ENCODE data around the gene LRP6.

LRP6 gene

GRCh38 chr12:12086973-12087692 is 179.7 kb downstream of the LRP6 start:
- H3K4me1 Mint-ChIP-seq (ENCODE audit: low read depth) = no peaks in the 10 kb centered on the region
- H3K27ac Mint-ChIP-seq = no peak overlapping the region
- no peaks in the 10 kb centered on the region for H3K9me3 Mint-ChIP-seq
- peaks cover 7% of the 10 kb centered on the region for H3K36me3 Mint-ChIP-seq (ENCODE audit: low read depth)
- H3K27me3 Mint-ChIP-seq (ENCODE audit: low read depth) = no peaks in the 10 kb centered on the region
- H3K4me3 Mint-ChIP-seq = no peak overlapping the region

DNA sequence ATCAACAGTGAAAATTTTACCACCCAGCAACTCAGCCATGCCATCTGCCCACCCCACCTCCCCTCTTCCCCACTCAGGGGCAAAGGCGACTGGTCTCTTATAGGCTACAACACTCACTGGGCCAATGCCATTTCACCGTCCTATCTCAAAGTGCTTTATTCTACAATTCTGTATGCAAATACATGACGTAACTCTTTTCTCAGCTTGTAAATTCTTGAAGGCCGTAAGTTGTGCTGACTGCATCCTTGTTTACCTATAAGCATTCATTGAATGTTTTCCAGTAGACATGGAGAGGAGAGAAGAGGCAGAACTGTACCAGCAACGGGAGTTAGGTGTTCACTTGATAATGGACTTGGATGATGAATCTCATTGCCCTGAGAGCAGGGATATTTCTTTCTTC is 180.5 kb downstream of the LRP6 start:
- no peak overlapping the region for H3K4me3 Mint-ChIP-seq
- no peaks in the 10 kb centered on the region for H3K9me3 Mint-ChIP-seq
- no peaks in the 10 kb centered on the region for H3K4me1 Mint-ChIP-seq (ENCODE audit: low read depth)
- no peak overlapping the region for H3K27ac Mint-ChIP-seq
- H3K36me3 Mint-ChIP-seq (ENCODE audit: low read depth) = peaks cover 7% of the 10 kb centered on the region
- no peaks in the 10 kb centered on the region for H3K27me3 Mint-ChIP-seq (ENCODE audit: low read depth)

DNA sequence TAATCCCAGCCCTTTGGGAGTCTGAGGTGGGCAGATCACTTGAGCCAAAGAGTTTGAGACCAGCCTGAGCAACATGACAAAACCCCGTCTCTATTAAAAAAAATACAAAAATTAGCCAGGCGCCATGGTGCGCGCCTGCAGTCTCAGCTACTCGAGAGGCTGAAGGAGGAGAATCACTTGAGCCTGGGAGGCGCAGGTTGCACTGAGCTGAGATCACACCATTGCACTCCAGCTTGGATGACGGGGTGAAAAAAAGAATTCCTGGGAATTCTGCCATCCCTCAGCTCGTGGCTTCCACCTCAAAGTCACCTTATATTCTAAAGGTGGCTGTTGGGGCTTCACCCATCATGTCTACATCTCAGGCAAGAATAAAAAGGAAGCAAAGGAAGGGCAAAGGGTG is 183.2 kb downstream of the LRP6 start:
- no peaks in the 10 kb centered on the region for H3K9me3 Mint-ChIP-seq

GRCh38 chr12:12081836-12082497 is 184.9 kb downstream of the LRP6 start:
- no peaks in the 10 kb centered on the region for H3K4me1 Mint-ChIP-seq (ENCODE audit: low read depth)
- no peak overlapping the region for H3K4me3 Mint-ChIP-seq
- no peaks in the 10 kb centered on the region for H3K36me3 Mint-ChIP-seq (ENCODE audit: low read depth)
- H3K27me3 Mint-ChIP-seq (ENCODE audit: low read depth) = no peaks in the 10 kb centered on the region
- no peaks in the 10 kb centered on the region for H3K9me3 Mint-ChIP-seq
- no peak overlapping the region for H3K27ac Mint-ChIP-seq

More for the DNA sequence above, 183.2 kb downstream of the LRP6 start:
- no peaks in the 10 kb centered on the region for H3K27me3 Mint-ChIP-seq (ENCODE audit: low read depth)
- no peaks in the 10 kb centered on the region for H3K4me1 Mint-ChIP-seq (ENCODE audit: low read depth)
- no peak overlapping the region for H3K27ac Mint-ChIP-seq
- H3K36me3 Mint-ChIP-seq (ENCODE audit: low read depth) = peaks cover 5% of the 10 kb centered on the region
- H3K4me3 Mint-ChIP-seq = no peak overlapping the region

GRCh38 chr12:12079291-12079690 is 187.6 kb downstream of the LRP6 start:
- no peak overlapping the region for H3K4me3 Mint-ChIP-seq
- no peaks in the 10 kb centered on the region for H3K36me3 Mint-ChIP-seq (ENCODE audit: low read depth)
- H3K27ac Mint-ChIP-seq = no peak overlapping the region
- H3K27me3 Mint-ChIP-seq (ENCODE audit: low read depth) = no peaks in the 10 kb centered on the region
- H3K4me1 Mint-ChIP-seq (ENCODE audit: low read depth) = no peaks in the 10 kb centered on the region
- no peaks in the 10 kb centered on the region for H3K9me3 Mint-ChIP-seq

DNA sequence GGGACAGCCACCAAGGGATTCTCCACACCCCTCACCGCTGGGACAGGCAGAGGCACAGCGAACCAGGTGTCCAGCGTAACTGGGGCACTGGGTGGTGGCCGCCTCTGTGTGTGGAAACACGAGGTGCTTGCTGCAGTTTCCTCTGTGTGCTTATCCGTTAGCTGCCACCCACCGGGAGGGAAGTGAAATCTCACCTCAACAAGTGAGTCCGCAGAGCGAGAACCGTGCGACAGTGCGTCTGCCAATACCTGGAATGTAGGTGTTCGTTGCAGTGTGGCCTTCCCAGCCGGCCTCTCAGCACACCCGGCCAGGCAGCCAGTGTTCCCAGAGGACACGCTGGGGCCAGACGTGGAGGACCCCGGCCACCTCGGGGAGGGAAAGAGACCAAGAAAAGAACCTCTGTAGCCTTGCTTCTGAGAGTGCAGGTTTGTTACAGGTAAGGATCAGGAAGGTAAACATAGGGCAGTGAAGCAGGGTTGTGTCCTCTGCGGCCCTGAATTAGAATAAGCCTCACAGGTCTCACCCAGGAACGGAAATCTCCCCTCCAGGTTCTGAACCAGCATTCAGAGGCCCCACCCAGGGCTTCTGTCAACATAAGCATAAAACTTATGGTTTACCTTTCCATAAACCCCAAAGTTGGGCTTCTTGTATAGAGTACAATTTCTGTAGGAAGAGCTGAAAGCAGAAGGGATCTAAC is 194.6 kb downstream of the LRP6 start:
- Mint-ChIP-seq H3K27me3 (ENCODE audit: low read depth) (no peaks in the 10 kb centered on the region), H3K4me1 (ENCODE audit: low read depth) (peaks cover 25% of the 10 kb centered on the region), H3K27ac (peak overlapping the region; percentile 92), H3K36me3 (ENCODE audit: low read depth) (peaks cover 4% of the 10 kb centered on the region), H3K4me3 (peak overlapping the region; percentile 83), H3K9me3 (no peaks in the 10 kb centered on the region)

DNA sequence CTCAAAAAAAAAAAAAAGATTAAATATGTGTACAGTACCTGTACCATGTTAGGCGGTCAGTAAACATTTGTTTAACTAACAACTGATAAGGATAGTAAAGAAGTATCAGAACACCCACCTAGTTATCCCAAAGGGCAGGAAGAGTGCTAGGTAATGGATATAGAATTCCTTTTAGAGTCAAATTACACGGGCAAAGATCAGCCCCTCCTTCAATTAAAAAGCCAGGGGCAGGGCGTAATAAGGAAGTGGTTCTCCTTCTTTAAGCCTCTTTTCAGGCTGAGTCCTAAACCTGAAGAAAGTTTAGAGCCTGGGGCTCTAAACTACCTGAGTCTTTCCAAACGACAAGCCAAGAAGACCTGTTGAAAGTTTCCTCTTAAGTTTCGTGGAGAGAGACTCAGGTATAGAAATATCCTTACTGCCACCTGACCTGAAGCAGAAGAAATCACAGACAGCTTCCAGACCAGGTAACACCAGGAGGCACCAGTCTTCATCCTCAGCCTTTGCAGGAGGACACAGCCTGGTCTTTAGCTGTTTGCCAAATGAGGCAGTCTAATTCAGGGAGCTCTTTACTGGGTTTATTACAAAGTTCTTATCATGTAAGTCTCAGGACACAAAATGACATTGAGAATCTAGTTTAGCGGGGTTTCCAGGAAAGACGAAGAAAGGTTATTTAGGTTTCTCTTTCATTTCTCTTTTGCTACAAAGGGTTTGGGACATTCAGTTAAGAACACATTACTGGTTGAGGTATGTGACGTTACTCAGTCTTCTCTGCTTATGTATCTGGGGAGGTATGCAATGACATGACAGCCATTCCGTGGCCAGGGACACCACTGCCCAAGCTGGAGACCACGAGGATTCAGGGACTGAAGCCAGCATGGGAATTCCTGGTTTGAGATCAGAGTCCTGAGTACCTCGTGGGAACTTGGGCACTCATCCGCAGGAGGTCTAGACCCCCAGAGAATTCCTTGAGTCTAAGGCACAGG is 195.9 kb downstream of the LRP6 start, which contains the start of gene BCL2L14:
Gene BCL2L14, plus strand, starts transcription at position 266 of the 983 bp plus-strand sequence. CDS start 8,367 bp downstream, outside the sequence.
- Mint-ChIP-seq H3K36me3 (ENCODE audit: low read depth) (peaks cover 4% of the 10 kb centered on the region), H3K4me1 (ENCODE audit: low read depth) (peaks cover 25% of the 10 kb centered on the region), H3K9me3 (no peaks in the 10 kb centered on the region), H3K27ac (peak within 1 kb of the TSS; percentile 92), H3K27me3 (ENCODE audit: low read depth) (no peaks in the 10 kb centered on the region), H3K4me3 (peak within 1 kb of the TSS; percentile 83)

DNA sequence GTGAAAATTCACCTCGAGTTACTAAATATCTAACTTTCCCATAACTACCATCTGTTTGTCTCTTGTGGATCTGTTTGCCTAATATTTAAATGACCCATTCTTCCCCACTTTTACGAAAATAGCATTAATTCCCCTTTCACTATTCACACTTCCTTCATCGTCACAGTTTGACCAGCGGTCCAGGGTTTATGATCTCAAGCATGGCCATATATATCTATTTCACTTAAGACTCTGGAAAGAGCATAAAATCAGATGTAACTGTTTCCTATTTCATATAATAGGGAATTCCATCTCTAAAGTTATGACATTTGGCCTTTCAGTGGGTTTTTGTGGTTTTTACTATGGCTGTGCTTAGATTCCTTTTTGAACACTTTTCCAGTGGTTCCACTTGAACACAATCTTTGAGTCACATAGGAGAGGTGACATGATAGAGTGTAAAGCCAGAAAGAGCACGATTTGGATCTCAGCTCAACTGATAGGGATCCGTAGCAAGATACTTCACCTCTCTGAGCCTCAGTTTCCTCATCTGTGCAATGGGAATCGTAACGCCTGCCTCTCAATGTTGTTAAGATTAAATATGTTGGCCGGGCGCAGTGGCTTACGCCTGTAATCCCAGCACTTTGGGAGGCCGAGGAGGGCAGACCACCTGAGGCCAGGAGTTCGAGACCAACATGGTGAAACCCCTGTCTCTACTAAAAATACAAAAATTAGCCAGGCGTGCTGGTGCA is 196.9 kb downstream of the LRP6 start:
- peaks cover 4% of the 10 kb centered on the region for H3K36me3 Mint-ChIP-seq (ENCODE audit: low read depth)
- peaks cover 25% of the 10 kb centered on the region for H3K4me1 Mint-ChIP-seq (ENCODE audit: low read depth)
- H3K4me3 Mint-ChIP-seq = peak overlapping the region; percentile 20
- no peaks in the 10 kb centered on the region for H3K27me3 Mint-ChIP-seq (ENCODE audit: low read depth)
- H3K9me3 Mint-ChIP-seq = no peaks in the 10 kb centered on the region
- H3K27ac Mint-ChIP-seq = no peak overlapping the region

DNA sequence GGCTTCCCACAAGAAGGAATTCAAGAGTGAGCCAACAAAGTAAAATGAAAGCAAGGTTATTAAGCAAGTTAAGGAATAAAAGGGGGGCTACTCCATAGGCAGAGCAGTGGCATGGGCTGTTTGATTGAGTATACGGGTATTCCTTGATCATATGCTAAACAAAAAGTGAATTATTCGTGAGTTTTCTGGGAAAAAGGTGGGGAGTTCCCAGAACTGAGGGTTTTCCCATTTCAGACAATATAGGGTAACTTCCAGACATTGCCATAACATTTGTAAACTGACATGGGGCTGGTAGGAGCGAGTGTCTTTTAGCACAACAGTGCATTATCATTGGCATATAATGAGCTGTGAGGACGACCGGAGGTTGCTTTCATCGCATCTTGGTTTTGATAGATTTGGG is 198.1 kb downstream of the LRP6 start:
- Mint-ChIP-seq H3K4me3 (no peak overlapping the region), H3K27me3 (ENCODE audit: low read depth) (no peaks in the 10 kb centered on the region), H3K27ac (no peak overlapping the region), H3K9me3 (no peaks in the 10 kb centered on the region), H3K4me1 (ENCODE audit: low read depth) (peaks cover 25% of the 10 kb centered on the region), H3K36me3 (ENCODE audit: low read depth) (peaks cover 4% of the 10 kb centered on the region)

All from T-helper 1 cell treated with Interleukin-12 subunit alpha and Interleukin-12 subunit beta and Interleukin-4 antibody, amounts not matched to agents 30 μg/mL and 1 μg/mL, for 36 hours (primary cell).